AG08396 (cell line): ENCODE results near the gene DNAJB1.
"Not testable (repeated sequence)": the region's sequence is repeated elsewhere in the genome, so short reads cannot be mapped to it uniquely, and the experiment has no call there.

Source experiments
- DNase-seq: peaks from one replicate; pipeline ENCODE4 v3.0.0; 2012; ENCODE audit warnings: low spot score, mixed read lengths

The DNAJB1 gene

GRCh38 chr19:14553042-14553938 is 35.1 kb upstream of the DNAJB1 start:
- DNase-seq, result no peak

- DNase-seq, result not testable (repeated sequence)
These were observed 33.8 kb upstream of the DNAJB1 start for GRCh38 chr19:14552006-14552360.

GRCh38 chr19:14551134-14552005 is 33.2 kb upstream of the DNAJB1 start:
- DNase-seq, result peak; percentile 43

GRCh38 chr19:14550201-14550754 is 32.1 kb upstream of the DNAJB1 start:
- no peak for DNase-seq

- no peak for DNase-seq
These were observed 27.5 kb upstream of the DNAJB1 start for GRCh38 chr19:14545716-14546082.

- no peak for DNase-seq
These were observed 26.9 kb upstream of the DNAJB1 start for GRCh38 chr19:14544977-14545715.

- DNase-seq, result no peak
These were observed 25.9 kb upstream of the DNAJB1 start for GRCh38 chr19:14544047-14544446.

- DNase-seq, result no peak
These were observed 24.6 kb upstream of the DNAJB1 start for GRCh38 chr19:14542711-14543328.

- not testable (repeated sequence) for DNase-seq
These were observed 23.8 kb upstream of the DNAJB1 start for GRCh38 chr19:14541979-14542378.

- no peak for DNase-seq
These were observed 22.7 kb upstream of the DNAJB1 start for GRCh38 chr19:14540741-14541525.

- DNase-seq, result peak; percentile 41
These were observed 18.9 kb upstream of the DNAJB1 start for GRCh38 chr19:14536926-14537692.

- DNase-seq, result no peak
These were observed 15.3 kb upstream of the DNAJB1 start for GRCh38 chr19:14533450-14533849.

GRCh38 chr19:14530506-14530905 is 12.3 kb upstream of the DNAJB1 start:
- DNase-seq, result no peak

GRCh38 chr19:14530005-14530348 is 11.8 kb upstream of the DNAJB1 start:
- DNase-seq, result no peak

- DNase-seq, result peak; percentile 98
These were observed 11.2 kb upstream of the DNAJB1 start, which contains the start of gene TECR for GRCh38 chr19:14529254-14530004. TECR (plus strand) TSS chr19:14529594; CDS start chr19:14529697, 103 bp downstream.

GRCh38 chr19:14528419-14529253 is 10.4 kb upstream of the DNAJB1 start:
- no peak for DNase-seq

- DNase-seq, result no peak
These were observed 8.2 kb upstream of the DNAJB1 start for GRCh38 chr19:14526423-14526822.

- DNase-seq, result no peak
These were observed 7.5 kb upstream of the DNAJB1 start for GRCh38 chr19:14525729-14526128.
